GM12891 (cell line): ENCODE data around the gene LRRC8A.

ENCODE experiments used
- POLR2A ChIP-seq: IDR thresholded peaks from 2 replicates; pipeline ENCODE4 v1.6.1; 2011; ENCODE audit warnings: low read depth, low read length, control low read depth
- POLR2AphosphoS5 ChIP-seq: IDR thresholded peaks from 2 replicates; pipeline ENCODE4 v1.6.1; 2011; ENCODE audit warnings: low read depth, low read length, control low read depth
- TAF1 ChIP-seq: IDR thresholded peaks from 2 replicates; pipeline ENCODE4 v1.6.1; 2011; ENCODE audit warnings: low read depth, low read length, control low read depth

DNA sequence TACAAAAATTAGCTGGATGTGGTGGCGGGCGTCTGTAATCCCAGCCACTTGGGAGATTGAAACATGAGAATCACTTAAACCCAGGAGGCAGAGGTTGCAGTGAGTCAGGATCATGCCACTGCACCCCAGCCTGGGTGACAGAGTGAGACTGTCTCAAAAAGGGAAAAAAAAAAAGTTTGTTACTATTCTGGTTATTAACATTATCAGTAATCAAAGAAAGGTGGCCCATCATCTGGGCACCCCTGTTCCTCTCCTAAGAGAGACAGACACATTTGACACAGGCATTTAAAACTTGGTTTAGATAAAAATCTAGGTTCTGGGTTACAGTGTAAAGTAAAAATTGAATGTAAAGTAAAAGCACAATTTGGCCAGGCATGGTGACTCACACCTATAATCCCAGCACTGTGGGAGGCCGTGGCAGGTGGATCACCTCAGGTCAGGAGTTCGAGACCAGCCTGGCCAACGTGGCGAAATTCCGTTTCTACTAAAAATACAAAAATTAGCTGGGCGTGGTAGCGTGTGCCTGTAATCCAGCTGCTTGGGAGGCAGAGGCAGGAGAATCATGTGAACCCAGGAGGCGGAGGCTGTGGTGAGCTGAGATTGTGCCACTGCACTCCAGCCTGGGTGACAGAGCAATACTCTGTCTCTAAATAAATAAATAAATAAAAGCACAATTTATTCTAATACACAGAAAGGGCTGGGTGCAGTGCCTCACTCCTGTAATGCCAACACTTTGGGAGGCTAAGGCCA, 22.1 kb downstream of the LRRC8A start:
- TF ChIP-seq POLR2A = no peak
- no peak for TF ChIP-seq POLR2AphosphoS5
- TF ChIP-seq TAF1 = no peak
